Muscle of leg (tissue), 11 donors: Measurements from ENCODE around the gene MIPOL1. TPM values are rescaled to one million over a fixed set of nuclear protein-coding genes. Genes with fewer than 3 reads are reported as not detected.
"Not testable (repeated sequence)": the region's sequence is repeated elsewhere in the genome, so short reads cannot be mapped to it uniquely, and the experiment has no call there.

Experiments used
- DNase-seq: peaks from one replicate; pipeline ENCODE4 v3.0.0; 2013
- H3K27ac ChIP-seq: one replicate; pipeline ENCODE4 v1.5.1; 2013; ENCODE audit warnings: mild to moderate bottlenecking, low read length, control low read depth
- H3K27me3 ChIP-seq: one replicate; pipeline ENCODE4 v1.6.1; 2013; ENCODE audit warnings: low read length; ENCODE audit not compliant: control insufficient read depth, insufficient read depth
- H3K36me3 ChIP-seq: one replicate; pipeline ENCODE4 v1.6.1; 2013; ENCODE audit warnings: low read length; ENCODE audit not compliant: control insufficient read depth, insufficient read depth
- H3K4me1 ChIP-seq: one replicate; pipeline ENCODE4 v1.6.1; 2013; ENCODE audit warnings: low read length; ENCODE audit not compliant: control insufficient read depth, insufficient read depth
- H3K4me3 ChIP-seq: one replicate; pipeline ENCODE4 v1.5.1; 2013; ENCODE audit warnings: low read length, control low read depth
- H3K9me3 ChIP-seq: replicated peaks from 2 replicates; pipeline ENCODE4 v1.6.1; 2013; ENCODE audit warnings: low read depth, low read length; ENCODE audit not compliant: control insufficient read depth
- WGBS: methylation state at CpG from one replicate; pipeline ENCODE4 v1.1.5; 2013; ENCODE audit warnings: missing lambda C conversion rate; ENCODE audit not compliant: insufficient coverage; 5-methylcytosine and 5-hydroxymethylcytosine counted together
- polyA plus RNA-seq, 8 donors: library from polyadenylated mRNA; unstranded; fragments of 120-200 nt; gene quantifications; one replicate each; pipeline versions ENCODE4 v1.2.1 to v1.2.3, GENCODE V29; 2013; ENCODE audit warnings: inconsistent platforms in 1 of 8, low replicate concordance in 1 of 8; ENCODE audit not compliant: insufficient read length in 8 of 8, insufficient read depth in 1 of 8
- total RNA-seq: library from RNA; stranded (reverse); fragments of 120-200 nt; gene quantifications from one replicate; pipeline ENCODE4 v1.2.4, GENCODE V29; 2013

MIPOL1 gene
- total and polyA plus RNA-seq, 9 donors, result 3.2 to 10.5 (median 4.5) TPM

DNA sequence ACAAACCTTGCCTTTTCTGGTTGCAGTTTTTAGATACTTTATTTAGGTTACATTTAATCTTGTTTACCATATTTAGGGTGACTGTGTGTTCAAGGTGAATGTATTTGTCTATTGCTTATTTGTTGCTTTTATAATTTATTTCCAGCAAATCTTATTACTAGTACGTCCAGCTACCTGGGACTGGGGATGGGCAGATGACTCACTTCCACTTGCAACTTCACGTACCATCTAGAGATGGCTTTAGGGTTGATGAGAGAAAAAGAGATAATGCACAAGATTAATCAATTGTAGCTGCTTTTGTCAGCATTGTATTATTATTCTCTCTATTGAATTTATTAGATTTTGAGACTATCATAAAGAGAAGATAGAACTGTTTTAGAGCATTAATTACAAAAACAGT lies 5.1 kb downstream of the MIPOL1 start:
- peaks cover 18% of the 10 kb centered on the region for H3K9me3 ChIP-seq
- H3K27ac ChIP-seq, result no peak overlapping the region
- H3K4me1 ChIP-seq, result no peaks in the 10 kb centered on the region
- no CpG with 5 or more reads among the region's 2 CpGs for WGBS
- H3K27me3 ChIP-seq, result no peaks in the 10 kb centered on the region
- H3K36me3 ChIP-seq, result no peaks in the 10 kb centered on the region
- DNase-seq, result no peak
- no peak overlapping the region for H3K4me3 ChIP-seq

DNA sequence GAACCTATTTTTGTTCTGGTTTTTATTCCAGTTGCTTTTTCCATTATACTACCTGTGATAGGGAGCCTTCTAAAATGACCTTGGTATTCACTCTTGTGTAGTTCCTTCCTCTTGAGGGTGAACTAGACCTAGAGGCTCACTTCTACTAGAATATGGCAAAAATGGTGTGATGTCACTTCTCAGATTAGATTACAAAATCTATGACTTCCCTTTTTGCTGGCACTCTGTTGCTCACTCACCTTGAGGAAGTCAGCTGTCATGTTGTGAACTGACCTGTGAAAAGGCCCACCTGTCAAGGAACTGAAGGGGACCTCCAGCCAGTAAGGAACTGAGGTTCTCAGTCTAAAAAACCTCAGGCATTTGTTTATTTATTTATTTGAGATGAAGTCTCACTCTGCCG lies 5.7 kb downstream of the MIPOL1 start:
- H3K4me1 ChIP-seq, result no peaks in the 10 kb centered on the region
- H3K27me3 ChIP-seq, result no peaks in the 10 kb centered on the region
- H3K27ac ChIP-seq, result no peak overlapping the region
- H3K9me3 ChIP-seq, result peaks cover 18% of the 10 kb centered on the region
- H3K36me3 ChIP-seq, result no peaks in the 10 kb centered on the region
- no peak overlapping the region for H3K4me3 ChIP-seq
- no peak for DNase-seq
- WGBS, result 100% methylated on average over 1 of the region's 1 CpG

DNA sequence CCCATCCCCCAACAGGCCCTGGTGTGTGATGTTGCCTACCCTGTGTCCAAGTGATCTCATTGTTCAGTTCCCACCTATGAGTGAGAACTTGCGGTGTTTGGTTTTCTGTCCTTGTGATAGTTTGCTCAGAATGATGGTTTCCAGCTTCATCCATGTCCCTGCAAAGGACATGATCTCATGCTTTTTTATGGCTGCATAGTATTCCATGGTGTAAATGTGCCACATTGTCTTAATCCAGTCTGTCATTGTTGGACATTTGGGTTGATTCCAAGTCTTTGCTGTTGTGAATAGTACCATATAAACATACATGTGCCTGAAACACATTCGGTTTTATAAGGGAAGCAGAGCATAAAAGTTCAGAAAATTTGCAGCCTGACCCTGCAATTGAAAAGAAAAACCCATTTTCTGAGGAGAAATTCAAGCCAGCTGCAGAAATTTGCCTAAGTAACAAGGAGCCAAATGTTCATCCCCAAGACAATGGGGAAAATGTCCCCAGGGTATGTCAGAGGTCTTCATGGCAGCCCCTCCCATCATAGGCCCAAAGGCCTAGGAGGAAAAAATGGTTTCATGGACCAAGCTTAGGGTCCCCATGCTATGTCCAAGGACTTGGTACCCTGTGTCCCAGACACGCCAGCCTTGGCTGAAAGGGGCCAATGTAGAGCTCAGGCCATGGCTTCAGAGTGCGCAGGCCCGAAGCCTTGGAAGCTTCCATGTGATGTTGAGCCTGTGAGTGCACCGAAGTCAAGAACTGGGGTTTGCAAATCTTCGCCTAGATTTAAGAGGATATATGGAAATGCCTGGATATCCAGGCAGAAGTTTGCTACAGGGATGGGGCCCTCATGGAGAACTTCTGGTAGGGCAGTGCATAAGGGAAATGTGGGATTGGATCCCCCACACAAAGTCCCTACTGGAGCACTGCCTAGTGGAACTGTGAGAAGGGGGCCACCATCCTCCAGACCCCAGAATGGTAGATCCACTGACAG lies 8.2 kb downstream of the MIPOL1 start:
- H3K4me3 ChIP-seq, DNase-seq, H3K4me1 ChIP-seq, H3K36me3 ChIP-seq, H3K27me3 ChIP-seq, H3K27ac ChIP-seq: not testable (repeated sequence)
- 98% methylated on average over 6 of the region's 7 CpGs for WGBS
- H3K9me3 ChIP-seq, result peaks cover 18% of the 10 kb centered on the region

DNA sequence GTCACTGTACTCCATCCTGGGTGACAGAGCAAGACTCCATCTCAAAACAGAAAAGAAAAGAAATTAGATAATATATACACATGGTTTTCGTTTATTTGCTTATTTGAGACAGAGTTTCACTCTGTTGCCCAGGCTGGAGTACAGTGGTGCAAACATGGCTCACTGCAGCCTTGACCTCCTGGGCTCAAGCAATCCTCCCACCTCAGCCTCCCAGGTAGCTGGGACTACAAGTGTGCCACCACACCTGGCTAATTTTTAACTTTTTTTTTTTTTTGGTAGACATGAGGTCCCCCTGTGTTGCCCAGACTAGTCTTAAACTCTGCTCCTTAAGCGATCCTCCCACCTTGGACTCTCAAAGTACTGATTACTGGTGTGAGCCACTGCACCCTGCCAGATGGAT lies 11.9 kb downstream of the MIPOL1 start:
- H3K4me3 ChIP-seq, H3K27ac ChIP-seq, H3K36me3 ChIP-seq, H3K27me3 ChIP-seq, H3K4me1 ChIP-seq, DNase-seq: not testable (repeated sequence)
- peaks cover 25% of the 10 kb centered on the region for H3K9me3 ChIP-seq
- no CpG with 5 or more reads among the region's 2 CpGs for WGBS

DNA sequence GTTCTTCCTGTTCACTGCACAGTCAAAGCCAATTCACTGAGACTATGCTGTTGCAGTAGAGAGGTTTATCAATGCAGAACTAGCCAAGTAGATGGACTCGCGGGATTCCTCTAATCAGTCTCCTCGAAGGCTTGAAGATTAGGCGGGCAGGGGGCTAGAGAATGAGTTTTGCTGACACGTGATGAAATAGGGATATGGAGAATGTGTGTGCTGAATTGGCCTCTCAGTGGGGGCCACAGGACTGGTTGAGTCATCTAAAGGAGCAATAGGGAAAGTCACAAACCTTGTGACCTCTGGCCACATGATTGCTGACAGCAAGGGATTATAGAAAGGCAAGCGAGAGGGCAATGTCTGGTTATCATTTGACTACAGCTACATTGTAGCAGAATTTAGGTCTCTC lies 12.7 kb downstream of the MIPOL1 start:
- no peak for DNase-seq
- 77% methylated on average over 5 of the region's 6 CpGs for WGBS
- Histone ChIP-seq H3K4me3 (no peak overlapping the region), H3K9me3 (peaks cover 27% of the 10 kb centered on the region), H3K4me1 (no peaks in the 10 kb centered on the region), H3K27me3 (no peaks in the 10 kb centered on the region), H3K36me3 (no peaks in the 10 kb centered on the region), H3K27ac (no peak overlapping the region)

DNA sequence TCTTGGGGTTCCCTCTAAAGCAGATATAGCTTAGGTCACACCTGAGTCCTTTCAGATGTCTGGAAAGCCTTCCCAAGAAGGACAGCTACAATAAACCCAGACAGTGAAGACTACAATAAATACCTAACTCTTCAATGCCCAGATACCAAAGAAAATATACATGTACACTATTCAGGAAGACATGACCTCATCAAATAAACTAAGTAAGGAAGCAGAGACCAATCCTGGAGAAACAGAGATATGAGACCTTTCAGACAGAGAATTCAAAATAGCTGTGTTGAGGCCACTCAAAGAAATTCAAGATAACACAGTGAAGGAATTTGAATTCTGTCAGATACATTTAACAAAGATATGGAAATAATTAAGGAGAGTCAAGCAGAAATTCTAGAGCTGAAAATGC lies 15.3 kb downstream of the MIPOL1 start:
- Histone ChIP-seq H3K4me3 (no peak overlapping the region), H3K9me3 (peaks cover 11% of the 10 kb centered on the region), H3K27ac (no peak overlapping the region), H3K36me3 (no peaks in the 10 kb centered on the region), H3K4me1 (no peaks in the 10 kb centered on the region), H3K27me3 (no peaks in the 10 kb centered on the region)
- no peak for DNase-seq

DNA sequence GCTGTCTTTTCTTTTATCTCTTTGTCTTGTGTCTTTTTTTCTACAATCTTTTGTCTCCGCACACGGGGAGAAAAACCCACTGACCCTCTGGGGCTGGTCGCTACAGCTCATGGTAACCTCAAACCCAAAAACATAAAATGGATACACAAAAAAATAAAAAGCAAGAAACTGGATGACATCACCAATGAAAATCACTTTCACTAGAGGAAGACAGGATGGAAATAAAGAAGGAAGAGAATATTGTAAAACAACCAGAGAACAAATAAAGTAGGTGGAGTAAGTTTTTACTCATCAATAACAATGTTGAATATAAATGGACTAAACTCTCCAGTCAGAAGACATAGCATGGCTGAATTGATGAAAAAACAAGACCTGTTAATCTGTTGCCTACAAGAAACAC lies 17.6 kb downstream of the MIPOL1 start:
- H3K4me1 ChIP-seq, result no peaks in the 10 kb centered on the region
- no peak for DNase-seq
- H3K9me3 ChIP-seq, result peaks cover 11% of the 10 kb centered on the region
- no peak overlapping the region for H3K27ac ChIP-seq
- H3K27me3 ChIP-seq, result no peaks in the 10 kb centered on the region
- H3K36me3 ChIP-seq, result no peaks in the 10 kb centered on the region
- H3K4me3 ChIP-seq, result no peak overlapping the region
- no CpG with 5 or more reads among the region's 3 CpGs for WGBS

DNA sequence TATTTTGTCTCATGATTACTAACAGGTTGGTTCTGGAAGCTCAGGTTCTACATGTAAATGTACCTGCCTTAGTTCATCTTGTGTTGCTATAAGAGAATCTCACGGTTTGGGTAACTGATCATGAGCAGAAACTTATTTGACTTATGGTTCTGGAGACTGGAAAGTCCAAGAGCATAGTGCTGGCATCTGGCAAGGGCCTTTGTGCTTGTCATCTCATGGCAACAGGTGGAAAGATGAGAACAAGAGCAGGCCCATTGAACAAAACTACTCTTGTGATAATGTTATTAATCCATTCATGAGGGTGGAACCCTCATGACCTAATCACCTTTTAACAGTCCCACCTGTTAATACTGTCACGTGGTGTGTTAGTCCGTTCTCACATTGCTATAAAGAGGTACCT lies 23.3 kb downstream of the MIPOL1 start:
- Histone ChIP-seq H3K4me3 (no peak overlapping the region), H3K4me1 (no peaks in the 10 kb centered on the region), H3K36me3 (no peaks in the 10 kb centered on the region), H3K27me3 (no peaks in the 10 kb centered on the region), H3K27ac (no peak overlapping the region), H3K9me3 (peaks cover 14% of the 10 kb centered on the region)
- WGBS, result 67% methylated on average over 1 of the region's 3 CpGs
- DNase-seq, result no peak

DNA sequence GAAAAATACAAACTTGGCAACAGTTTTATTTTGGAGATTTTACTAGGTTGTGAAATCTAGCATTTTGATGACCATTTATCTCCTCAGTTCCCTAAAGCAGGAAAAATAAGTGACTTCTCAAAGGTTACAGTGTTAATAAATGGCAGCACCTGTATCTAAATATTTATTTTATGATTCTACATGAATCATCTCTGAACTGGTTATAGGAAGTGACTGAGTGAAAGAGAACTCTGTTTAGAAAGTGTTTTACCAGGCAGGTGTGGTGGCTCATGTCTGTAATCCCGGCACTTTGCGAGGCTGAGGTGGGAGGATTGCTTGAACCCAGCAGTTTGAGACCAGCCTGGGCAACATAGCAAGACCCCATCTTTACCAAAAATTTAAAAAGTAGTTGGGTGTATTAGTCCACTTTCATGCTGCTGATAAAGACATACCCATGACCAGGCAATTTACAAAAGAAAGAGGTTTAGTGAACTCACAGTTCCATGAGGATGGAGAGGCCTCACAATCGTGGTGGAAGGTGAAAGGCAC lies 26.3 kb downstream of the MIPOL1 start:
- no CpG with 5 or more reads among the region's 3 CpGs for WGBS

DNA sequence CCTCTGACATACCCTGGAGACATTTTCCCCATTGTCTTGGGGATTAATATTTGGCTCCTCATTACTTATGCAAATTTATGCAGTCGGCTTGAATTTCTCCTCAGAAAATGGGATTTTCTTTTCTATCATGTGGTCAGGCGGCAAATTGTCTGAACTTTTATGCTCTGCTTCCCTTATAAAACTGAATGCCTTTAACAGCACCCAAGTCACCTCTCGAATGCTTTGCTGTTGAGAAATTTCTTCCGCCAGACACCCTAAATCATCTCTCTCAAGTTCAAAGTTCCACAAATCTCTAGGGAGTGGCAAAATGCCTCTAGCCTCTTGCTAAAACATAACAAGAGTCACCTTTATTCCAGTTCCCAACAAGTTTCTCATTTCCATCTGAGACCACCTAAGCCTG lies 27.9 kb downstream of the MIPOL1 start:
- not testable (repeated sequence) for H3K27ac ChIP-seq, H3K4me3 ChIP-seq, H3K4me1 ChIP-seq, H3K27me3 ChIP-seq, H3K36me3 ChIP-seq, DNase-seq
- peaks cover 16% of the 10 kb centered on the region for H3K9me3 ChIP-seq
- WGBS, result 79% methylated on average over 3 of the region's 4 CpGs

More for the DNA sequence above, 26.3 kb downstream of the MIPOL1 start:
- H3K9me3 ChIP-seq, result peaks cover 16% of the 10 kb centered on the region
- H3K27me3 ChIP-seq, result no peaks in the 10 kb centered on the region
- H3K27ac ChIP-seq, result no peak overlapping the region
- H3K4me3 ChIP-seq, result no peak overlapping the region
- H3K36me3 ChIP-seq, result no peaks in the 10 kb centered on the region
- H3K4me1 ChIP-seq, result no peaks in the 10 kb centered on the region
- no peak for DNase-seq
